DND-41 (cell line): Measurements from ENCODE around the gene PARPBP.

Source experiments
- EZH2 ChIP-seq: IDR thresholded peaks from 3 replicates; pipeline ENCODE4 v1.6.1; 2012; ENCODE audit warnings: borderline replicate concordance, low read depth, mild to moderate bottlenecking, moderate library complexity, low read length, inconsistent platforms; ENCODE audit not compliant: severe bottlenecking
- TF ChIP-seq, protein P1 (sequence below): IDR thresholded peaks from 2 replicates; pipeline ENCODE4 v1.5.1; 2012; ENCODE audit warnings: borderline replicate concordance, low read length, moderate library complexity, mild to moderate bottlenecking; ENCODE audit not compliant: poor library complexity, severe bottlenecking; ENCODE audit errors: extremely low read depth

DNA sequence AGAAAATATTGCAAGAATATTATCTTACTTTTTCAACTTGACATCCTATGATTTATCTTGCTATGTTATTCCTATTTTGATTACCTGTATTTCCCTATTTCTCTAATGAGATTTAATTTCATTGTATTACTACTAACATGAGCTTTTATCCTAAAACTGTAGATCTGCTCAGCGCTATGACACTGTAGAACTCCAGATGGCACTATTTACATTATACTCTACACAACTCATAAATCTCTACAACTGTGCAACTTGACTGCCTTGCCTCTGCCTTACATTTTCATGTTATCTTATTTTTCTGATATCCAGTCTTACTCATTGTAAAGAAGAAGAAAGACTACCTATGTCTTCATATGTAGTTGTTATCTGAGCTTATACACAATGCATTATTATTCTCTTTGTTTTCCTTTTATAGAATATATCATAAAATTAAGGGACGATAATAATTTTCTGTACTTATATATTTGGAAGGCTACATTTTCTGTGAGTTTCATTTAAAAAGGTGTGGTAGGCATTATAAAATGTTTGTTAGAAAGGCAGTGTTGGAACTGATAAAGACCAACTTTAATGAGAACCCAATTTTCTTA lies 24.2 kb upstream of the PARPBP start:
- TF ChIP-seq, protein P1, sequence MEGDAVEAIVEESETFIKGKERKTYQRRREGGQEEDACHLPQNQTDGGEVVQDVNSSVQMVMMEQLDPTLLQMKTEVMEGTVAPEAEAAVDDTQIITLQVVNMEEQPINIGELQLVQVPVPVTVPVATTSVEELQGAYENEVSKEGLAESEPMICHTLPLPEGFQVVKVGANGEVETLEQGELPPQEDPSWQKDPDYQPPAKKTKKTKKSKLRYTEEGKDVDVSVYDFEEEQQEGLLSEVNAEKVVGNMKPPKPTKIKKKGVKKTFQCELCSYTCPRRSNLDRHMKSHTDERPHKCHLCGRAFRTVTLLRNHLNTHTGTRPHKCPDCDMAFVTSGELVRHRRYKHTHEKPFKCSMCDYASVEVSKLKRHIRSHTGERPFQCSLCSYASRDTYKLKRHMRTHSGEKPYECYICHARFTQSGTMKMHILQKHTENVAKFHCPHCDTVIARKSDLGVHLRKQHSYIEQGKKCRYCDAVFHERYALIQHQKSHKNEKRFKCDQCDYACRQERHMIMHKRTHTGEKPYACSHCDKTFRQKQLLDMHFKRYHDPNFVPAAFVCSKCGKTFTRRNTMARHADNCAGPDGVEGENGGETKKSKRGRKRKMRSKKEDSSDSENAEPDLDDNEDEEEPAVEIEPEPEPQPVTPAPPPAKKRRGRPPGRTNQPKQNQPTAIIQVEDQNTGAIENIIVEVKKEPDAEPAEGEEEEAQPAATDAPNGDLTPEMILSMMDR, result peak; percentile 70
- no peak for TF ChIP-seq EZH2
